Motor neuron (in vitro differentiated cells): ENCODE measurements around the gene LDLRAD4. TPM values are rescaled to one million over a fixed set of nuclear protein-coding genes. Genes with fewer than 3 reads are reported as not detected.
A peak's percentile ranks its signal among the peaks of the same experiment; 100 is the strongest.

Experiments
- ATAC-seq, 8 experiments: fragments of 200-7000 bp; cut with Tn5 transposase; replicated peaks in 6 of 8; 2 replicates each; pipeline ENCODE4 v1.8.0; 2021; ENCODE audit warnings: mild to moderate bottlenecking in 8 of 8, moderate library complexity in 8 of 8
- H3K27ac ChIP-seq, 2 donors: fragments of 250-450 bp; sonication (Bioruptor Pico); 2 replicates each; pipeline ENCODE4 v1.9.0; 2021; ENCODE audit warnings: antibody characterized with exemption in 2 of 2, mild to moderate bottlenecking in 2 of 2, moderate library complexity in 1 of 2
- H3K4me1 ChIP-seq, 2 donors: fragments of 250-450 bp; sonication (Bioruptor Pico); replicated peaks in 1 of 2; 2 replicates each; pipeline ENCODE4 v1.6.1; 2021; ENCODE audit warnings: antibody characterized with exemption in 2 of 2, mild to moderate bottlenecking in 2 of 2, moderate library complexity in 1 of 2
- H3K4me3 ChIP-seq, 5 donors: fragments of 250-450 bp; sonication (Bioruptor Pico); 2 replicates each; pipeline ENCODE4 v1.9.0; 2021; ENCODE audit warnings: antibody characterized with exemption in 5 of 5, mild to moderate bottlenecking in 5 of 5, moderate library complexity in 4 of 5
- WGBS, 10 experiments: fragments of 450-650 bp; shearing (Covaris generic); methylation state at CpG; one replicate each; pipeline ENCODE4 v1.0.0; 2022; 5-methylcytosine and 5-hydroxymethylcytosine counted together
- in situ Hi-C, 9 experiments: fragments of 400-800 bp; cut with MboI; loops; one replicate each; pipeline ENCODE4 v1.15.0; 2021; ENCODE audit warnings: low sequenced_read_pairs in 9 of 9, low pct_unique_long_range_greater_than_20kb in 2 of 9; ENCODE audit not compliant: unreplicated experiment in 9 of 9
- total RNA-seq, 8 experiments: library from RNA; unstranded; fragments of 300-600 nt; gene quantifications; 2 replicates each; pipeline versions ENCODE4 v1.2.3 to v1.2.4, GENCODE V29; 2022

Gene LDLRAD4
- total RNA-seq, 8 experiments from 2014 or later, result 0.25 to 39.8 (median 1.8) TPM

DNA sequence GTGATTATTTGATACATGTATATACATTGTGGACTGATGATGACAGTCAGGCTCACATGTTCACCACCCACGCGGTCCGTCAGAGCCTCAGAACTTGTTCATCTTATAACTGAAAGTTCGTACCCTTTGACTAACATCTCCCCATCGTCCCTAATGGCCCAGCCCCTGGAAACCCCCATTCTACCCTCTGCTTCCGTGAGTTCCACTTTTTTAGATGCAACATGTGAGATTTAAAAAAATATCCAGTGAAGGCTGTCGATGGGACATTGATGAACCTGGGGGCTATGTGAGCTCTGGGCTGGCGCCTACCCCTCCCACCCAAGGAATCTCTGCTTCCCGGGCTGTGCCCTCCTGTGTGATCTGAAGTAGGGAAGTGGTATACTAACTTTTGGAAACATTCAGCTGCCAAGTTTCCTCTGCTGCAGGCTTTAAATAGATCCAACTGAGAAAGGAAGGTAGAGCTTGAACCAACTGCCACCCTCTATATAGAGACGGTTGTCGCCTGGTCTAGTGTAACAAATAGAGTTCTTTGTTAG lies 344.0 kb downstream of the LDLRAD4 start:
- no peak for ATAC-seq
- H3K27ac ChIP-seq, result no peak overlapping the region

DNA sequence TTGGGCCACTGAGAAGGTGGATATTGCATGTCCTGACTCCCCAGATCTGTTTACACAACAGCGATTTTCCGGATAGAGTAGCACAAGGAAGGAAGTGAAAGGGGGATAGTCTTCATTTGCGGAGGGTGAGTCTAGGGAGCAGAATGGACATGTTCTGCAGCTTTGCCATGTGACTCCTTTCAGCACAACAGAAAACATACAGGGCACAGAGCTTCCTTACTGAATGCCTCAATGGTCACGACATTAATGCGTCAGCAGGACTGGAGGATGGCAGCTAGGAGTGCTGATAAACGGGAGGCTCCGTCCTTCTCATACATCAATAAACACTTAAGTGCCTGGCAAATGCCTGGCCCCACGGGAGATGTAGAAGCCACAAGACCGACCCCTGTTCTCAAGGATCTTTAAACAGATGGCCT lies 344.8 kb downstream of the LDLRAD4 start:
- no peak overlapping the region for H3K4me3 ChIP-seq
- H3K27ac ChIP-seq, result no peak overlapping the region
- whole genome bisulfite sequencing, 10 experiments, result 33 to 88% (median 57%) methylated on average over 2 to 6 of the region's 9 CpGs; no CpG with 5 or more reads in 1 of the 10 experiments
- peaks cover 9 to 13% of the 10 kb centered on the region in 2 donors for H3K4me1 ChIP-seq
- ATAC-seq, result peak in 2 of 8 experiments; percentile 14 to 35
- in situ Hi-C loops, result no loop called here

More for the DNA sequence above, 344.0 kb downstream of the LDLRAD4 start:
- Histone ChIP-seq H3K4me1 (peaks cover 14 to 15% of the 10 kb centered on the region in 2 donors), H3K4me3 (no peak overlapping the region)
- in situ Hi-C loops, result no loop called here
- 51 to 86% (median 77%) methylated on average over 1 to 11 of the region's 11 CpGs; no CpG with 5 or more reads in 1 of the 10 experiments for WGBS, 10 experiments

DNA sequence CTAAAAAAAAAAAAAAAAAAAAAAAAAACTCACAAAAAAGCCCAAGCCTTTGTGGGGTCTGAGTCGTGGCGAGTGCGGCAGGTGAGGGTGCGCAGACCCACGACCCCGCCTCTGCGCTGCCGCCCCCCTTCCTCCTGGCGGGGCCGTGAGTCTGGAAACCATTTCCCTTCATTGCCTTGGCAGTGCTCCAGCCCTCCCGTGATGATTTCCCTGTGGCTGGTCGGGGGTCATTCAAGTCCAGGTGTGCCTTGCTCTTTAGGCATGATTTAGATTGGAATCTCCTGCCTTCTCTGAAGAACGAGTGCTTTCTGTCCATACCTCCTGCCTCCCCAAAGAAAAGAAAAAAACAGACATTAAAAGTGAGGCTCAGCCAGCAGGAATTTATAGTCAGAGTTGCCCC lies 346.0 kb downstream of the LDLRAD4 start:
- in situ Hi-C loops, result no loop called here
- Histone ChIP-seq H3K4me1 (peaks cover 9 to 12% of the 10 kb centered on the region in 2 donors), H3K27ac (no peak overlapping the region), H3K4me3 (no peak overlapping the region)
- 24 to 94% (median 84%) methylated on average over 2 to 12 of the region's 13 CpGs; no CpG with 5 or more reads in 4 of the 10 experiments for whole genome bisulfite sequencing, 10 experiments
- ATAC-seq, result no peak

DNA sequence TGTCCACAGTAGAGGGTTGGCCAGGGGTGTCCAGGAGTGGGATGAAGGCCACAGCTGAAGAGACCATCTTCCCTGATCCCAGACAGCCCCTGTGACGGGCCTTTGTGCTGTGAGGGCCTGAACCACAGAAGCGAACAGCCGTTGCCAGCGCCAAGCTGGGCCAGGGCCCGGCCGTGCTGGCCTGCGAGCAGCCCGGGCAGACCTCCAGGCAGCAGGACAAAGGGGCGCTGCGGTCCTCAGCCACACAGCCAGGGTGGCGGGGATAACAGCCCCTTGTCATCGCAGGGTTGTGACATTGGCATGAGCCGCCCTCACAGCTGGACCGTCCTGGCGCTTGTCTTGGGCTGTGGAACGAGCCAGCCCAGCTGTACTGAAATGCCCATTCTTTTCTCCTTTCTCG lies 346.7 kb downstream of the LDLRAD4 start:
- in situ Hi-C loops, result no loop called here
- no peak for ATAC-seq
- Histone ChIP-seq H3K27ac (no peak overlapping the region), H3K4me3 (no peak overlapping the region), H3K4me1 (peaks cover 11 to 13% of the 10 kb centered on the region in 2 donors)
- WGBS, 10 experiments, result 35 to 100% (median 96%) methylated on average over 1 to 5 of the region's 17 CpGs; no CpG with 5 or more reads in 3 of the 10 experiments

DNA sequence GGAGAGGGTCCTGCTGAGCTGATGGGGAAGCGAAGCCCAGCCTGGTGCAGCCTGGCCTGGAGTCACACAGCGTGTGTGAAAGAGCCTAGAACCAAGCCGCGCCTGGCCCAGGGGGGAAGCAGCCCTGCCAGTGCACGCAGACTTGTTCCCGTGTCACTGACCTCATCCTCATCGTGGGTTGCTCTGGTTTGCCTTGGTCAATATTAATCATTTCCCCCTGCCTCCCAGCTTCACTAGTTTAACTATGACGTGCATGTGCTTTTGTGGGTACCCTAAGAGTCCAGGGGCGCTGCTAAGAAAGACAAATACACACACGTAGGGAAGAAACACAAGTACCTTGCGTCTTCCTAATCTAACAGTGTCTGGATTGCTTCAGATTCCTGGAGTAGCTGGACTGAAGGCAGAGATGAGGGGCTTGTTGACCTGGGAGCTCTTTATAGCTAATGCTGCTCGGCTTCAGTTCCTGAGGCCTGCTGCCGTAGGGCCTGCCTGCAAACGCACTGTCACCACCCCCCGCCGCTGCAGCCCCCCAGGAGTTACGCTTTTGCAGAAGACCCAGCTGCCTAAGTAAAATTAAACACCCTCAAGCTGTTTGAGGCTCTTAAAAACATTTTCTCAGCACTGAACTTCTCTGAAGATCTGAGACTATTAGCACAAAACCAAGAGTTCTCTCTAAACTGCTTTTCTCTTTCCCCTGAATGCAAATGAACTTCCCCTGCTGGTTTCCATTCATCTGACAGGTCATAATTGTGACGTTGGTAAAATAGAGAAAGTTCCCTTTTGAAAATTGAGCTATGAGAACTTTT lies 348.6 kb downstream of the LDLRAD4 start:
- Histone ChIP-seq H3K27ac (peak overlapping the region in 1 of 2 donors; percentile 48), H3K4me3 (no peak overlapping the region), H3K4me1 (peaks cover 15 to 16% of the 10 kb centered on the region in 2 donors)
- ATAC-seq, result peak in 3 of 8 experiments; percentile 20 to 46 (median 35)
- WGBS, 10 experiments, result 13 to 88% (median 43%) methylated on average over 2 to 14 of the region's 18 CpGs; no CpG with 5 or more reads in 1 of the 10 experiments
- in situ Hi-C loops, result no loop called here

DNA sequence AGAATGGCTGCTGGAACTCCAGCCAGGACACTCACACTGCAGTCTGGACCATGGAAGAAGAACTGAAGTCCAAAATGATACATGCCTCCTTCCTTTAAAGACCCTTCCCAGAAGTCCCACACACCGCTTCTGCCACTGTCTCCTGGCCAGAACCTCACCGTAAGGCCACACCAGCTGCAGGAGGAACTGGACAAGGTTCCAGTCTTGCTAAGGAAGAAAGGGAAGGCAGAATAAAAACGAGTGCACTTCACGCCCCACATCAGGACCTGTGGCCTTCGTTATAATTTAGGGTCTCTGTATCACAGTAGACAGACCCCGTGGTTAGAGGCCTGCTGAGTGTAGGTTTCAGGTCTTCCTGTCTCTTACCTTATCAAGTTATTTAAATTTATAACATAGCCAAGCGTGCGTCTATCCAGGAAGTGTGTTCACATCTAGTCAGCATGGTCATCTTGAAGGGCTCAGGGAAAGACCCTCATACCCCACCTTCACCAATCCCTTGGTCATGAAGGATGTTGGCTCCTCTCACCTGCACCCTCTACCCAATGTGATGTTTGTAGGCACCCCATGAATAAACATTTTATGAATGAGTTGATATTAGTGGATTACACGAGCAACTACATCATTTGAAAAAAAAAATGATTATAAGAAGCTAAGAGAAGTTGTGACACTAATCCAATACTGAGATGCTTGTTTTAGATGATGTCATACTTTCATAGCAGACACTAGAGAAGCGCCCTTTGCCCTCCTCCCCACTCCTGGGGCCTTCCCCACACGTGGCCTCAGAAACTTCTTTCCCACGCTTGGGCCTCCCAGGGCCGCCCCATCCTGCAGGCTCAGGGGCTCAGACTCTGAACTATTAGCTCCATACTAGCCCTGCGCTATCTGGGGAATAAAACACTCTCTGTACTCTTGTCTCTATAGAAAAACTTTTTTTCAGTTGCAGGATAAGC lies 350.2 kb downstream of the LDLRAD4 start:
- in situ Hi-C loops, result no loop called here
- Histone ChIP-seq H3K4me3 (no peak overlapping the region), H3K27ac (no peak overlapping the region), H3K4me1 (peaks cover 10 to 15% of the 10 kb centered on the region in 2 donors)
- 68 to 100% (median 89%) methylated on average over 2 to 11 of the region's 14 CpGs for WGBS, 10 experiments
- ATAC-seq, result peak in 2 of 8 experiments; percentile 24 to 26

DNA sequence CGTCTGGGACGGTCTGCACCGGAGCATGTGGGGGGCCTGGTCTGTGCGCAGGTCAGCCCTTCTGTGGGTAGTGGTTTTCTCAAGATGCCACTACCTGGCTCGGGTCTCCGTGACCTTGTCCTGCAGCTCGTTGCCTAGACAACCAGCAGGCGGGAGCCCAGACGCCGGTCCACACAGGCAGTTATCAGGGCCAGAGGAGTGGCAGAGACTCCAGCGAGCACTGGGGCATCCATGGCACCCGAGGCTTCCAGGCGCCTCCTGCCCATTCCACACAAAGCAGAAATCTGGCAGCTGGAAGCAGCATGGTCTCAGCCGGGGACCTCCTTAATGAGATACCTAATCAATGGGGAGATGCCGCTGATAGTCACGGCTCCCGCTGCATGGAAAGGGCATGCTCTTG lies 351.7 kb downstream of the LDLRAD4 start:
- in situ Hi-C loops, result no loop called here
- Histone ChIP-seq H3K4me3 (no peak overlapping the region), H3K27ac (no peak overlapping the region), H3K4me1 (peaks cover 10 to 15% of the 10 kb centered on the region in 2 donors)
- WGBS, 10 experiments, result 70 to 100% (median 91%) methylated on average over 1 to 12 of the region's 17 CpGs; no CpG with 5 or more reads in 4 of the 10 experiments
- ATAC-seq, result peak in 2 of 8 experiments; percentile 23 to 52

DNA sequence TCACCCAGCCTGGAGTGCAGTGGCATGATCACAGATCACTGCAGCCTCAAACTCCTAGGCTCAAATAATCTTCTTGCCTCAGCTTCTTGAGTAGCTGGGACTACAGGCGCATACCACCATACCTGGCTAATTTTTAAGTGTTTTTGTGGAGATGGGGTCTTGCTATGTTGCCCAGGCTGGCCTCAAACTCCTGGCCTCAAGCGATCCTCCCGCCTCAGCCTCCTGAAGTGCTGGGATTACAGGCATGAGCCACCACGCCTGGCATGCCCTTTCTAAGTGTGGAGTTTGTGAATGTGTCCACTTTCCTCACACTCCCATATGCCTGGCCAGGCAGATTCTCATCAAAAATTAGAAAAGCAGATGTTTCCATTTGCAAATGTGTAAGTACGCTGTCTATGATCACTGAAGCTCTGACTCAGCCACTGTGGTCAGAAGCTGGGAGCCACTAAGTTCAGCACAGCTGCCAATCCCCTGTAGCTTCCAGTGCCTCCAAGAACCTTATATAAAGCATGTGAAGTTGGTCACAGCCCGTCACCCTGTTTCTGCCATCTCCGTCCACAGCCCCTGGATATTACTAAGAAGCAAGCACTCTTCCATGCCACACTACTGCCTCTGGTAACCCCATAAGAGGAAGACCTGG lies 352.4 kb downstream of the LDLRAD4 start:
- no peak overlapping the region for H3K27ac ChIP-seq
- in situ Hi-C loops, result no loop called here
- peak in 3 of 8 experiments; percentile 67 to 92 (median 85) for ATAC-seq
- peaks cover 10 to 15% of the 10 kb centered on the region in 2 donors for H3K4me1 ChIP-seq
- no peak overlapping the region for H3K4me3 ChIP-seq
- WGBS, 10 experiments, result 23 to 100% (median 90%) methylated on average over 1 to 7 of the region's 7 CpGs; no CpG with 5 or more reads in 1 of the 10 experiments

DNA sequence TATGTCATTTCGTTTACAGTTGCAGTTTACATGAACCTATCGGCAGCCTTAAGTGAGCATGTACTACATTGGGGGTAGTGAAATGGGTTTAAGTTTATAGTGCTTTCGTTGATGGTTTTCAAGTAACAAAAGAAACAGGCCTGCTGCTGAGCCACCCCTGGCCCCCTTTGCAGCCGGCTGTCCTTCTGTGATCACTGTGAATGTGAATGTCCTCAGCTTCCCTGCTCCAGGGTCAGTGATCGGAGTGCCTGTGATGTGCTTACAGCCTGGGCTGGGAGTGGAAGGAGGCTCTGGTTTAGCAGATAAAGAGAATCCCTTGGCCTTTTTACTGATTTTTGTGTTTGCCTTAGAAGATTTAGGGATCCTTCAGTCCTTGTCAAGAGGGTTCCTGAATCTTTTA lies 353.6 kb downstream of the LDLRAD4 start:
- ATAC-seq, result no peak
- in situ Hi-C loops, result no loop called here
- H3K4me1 ChIP-seq, result peaks cover 8 to 9% of the 10 kb centered on the region in 2 donors
- WGBS, 10 experiments, result 50 to 100% (median 80%) methylated on average over 2 to 5 of the region's 5 CpGs; no CpG with 5 or more reads in 2 of the 10 experiments
- H3K4me3 ChIP-seq, result no peak overlapping the region
- H3K27ac ChIP-seq, result no peak overlapping the region

DNA sequence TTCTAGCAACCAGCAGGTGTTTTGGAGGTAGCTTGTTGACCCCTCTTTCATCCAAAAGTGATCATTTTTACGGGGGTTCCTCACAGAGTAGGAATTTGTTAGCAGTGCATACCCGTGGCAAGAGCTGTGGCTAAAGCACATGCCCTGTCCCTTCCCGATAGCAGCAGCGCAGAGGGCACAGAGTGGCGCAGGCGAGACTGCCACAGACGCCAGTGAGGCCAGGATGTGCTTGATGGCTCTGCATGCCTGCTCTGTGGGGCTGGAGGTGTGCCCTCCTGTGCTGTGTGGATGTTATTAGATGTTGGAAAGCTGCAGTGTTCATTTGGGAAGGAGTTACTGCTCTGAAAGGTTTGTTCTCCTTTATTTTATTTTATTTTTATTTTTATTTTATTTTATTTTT lies 354.2 kb downstream of the LDLRAD4 start:
- 79 to 100% (median 86%) methylated on average over 1 to 5 of the region's 7 CpGs; no CpG with 5 or more reads in 4 of the 10 experiments for WGBS, 10 experiments
- no peak overlapping the region for H3K27ac ChIP-seq
- in situ Hi-C loops, result no loop called here
- H3K4me1 ChIP-seq, result peaks cover 3 to 6% of the 10 kb centered on the region in 2 donors
- no peak overlapping the region for H3K4me3 ChIP-seq
- ATAC-seq, result no peak

DNA sequence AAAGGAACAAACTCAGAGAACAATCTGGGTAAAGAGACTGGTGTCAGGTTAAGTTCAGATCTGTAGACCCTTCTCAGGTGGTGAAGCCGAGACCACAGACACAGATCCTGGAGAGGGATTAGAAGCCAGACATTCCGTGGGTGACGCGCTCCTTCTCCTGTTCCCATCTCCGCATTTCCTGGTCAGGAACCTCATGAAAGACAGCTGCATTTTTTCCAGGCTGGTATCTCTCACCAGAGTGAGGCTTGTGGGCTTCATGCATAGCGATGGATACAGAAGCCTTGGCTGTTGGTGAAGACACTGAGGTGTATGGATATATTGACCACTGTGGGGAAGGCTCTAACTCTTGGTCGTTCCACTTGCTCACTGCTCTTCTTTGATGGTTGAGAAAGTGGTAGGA lies 355.2 kb downstream of the LDLRAD4 start:
- Histone ChIP-seq H3K4me1 (peaks cover 3 to 6% of the 10 kb centered on the region in 2 donors), H3K27ac (no peak overlapping the region), H3K4me3 (no peak overlapping the region)
- in situ Hi-C loops, result no loop called here
- ATAC-seq, result no peak
- WGBS, 10 experiments, result 56 to 100% (median 90%) methylated on average over 1 to 6 of the region's 7 CpGs; no CpG with 5 or more reads in 2 of the 10 experiments

DNA sequence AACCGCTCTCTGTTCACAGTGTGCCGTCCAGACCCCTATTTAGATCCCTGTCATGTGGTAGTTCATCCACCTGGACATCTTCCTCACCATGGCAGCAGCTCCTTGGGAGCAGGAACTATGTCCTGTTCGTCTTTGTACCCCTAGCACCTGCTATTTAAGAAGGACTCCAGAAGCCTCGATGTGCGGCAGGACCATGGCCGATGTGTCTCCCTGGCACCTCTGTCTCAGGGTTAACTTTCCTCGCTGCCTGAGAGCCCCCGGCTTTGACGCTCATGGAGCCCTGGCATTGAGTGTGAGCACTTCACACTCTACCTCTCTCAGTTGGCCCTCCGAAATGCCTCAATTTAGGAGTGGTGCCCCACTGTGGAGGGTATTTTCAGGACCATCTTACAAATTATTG lies 355.8 kb downstream of the LDLRAD4 start:
- Histone ChIP-seq H3K4me1 (peaks cover 5 to 8% of the 10 kb centered on the region in 2 donors), H3K4me3 (no peak overlapping the region), H3K27ac (no peak overlapping the region)
- WGBS, 10 experiments, result 33 to 100% (median 82%) methylated on average over 1 to 10 of the region's 10 CpGs; no CpG with 5 or more reads in 2 of the 10 experiments
- ATAC-seq, result no peak
- in situ Hi-C loops, result no loop called here
